Chondrocyte (in vitro differentiated cells): ENCODE measurements around the gene MICB. TPM values are rescaled to one million over a fixed set of nuclear protein-coding genes. Genes with fewer than 3 reads are reported as not detected.

Experiments used
- DNase-seq: peaks from one replicate; pipeline ENCODE4 v3.0.0; 2021; ENCODE audit warnings: mixed read lengths, low spot score
- H3K27ac Mint-ChIP-seq: one replicate; pipeline ENCODE4 v1.8.0; 2021; ENCODE audit warnings: mild to moderate bottlenecking, moderate library complexity, mixed read lengths; ENCODE audit not compliant: unreplicated experiment
- H3K27me3 Mint-ChIP-seq: 2 replicates; pipeline ENCODE4 v1.8.0; 2021; ENCODE audit warnings: low read depth, mixed read lengths
- H3K36me3 Mint-ChIP-seq: 2 replicates; pipeline ENCODE4 v1.8.0; 2021; ENCODE audit warnings: low read depth, mixed read lengths
- H3K4me1 Mint-ChIP-seq: 2 replicates; pipeline ENCODE4 v1.8.0; 2021; ENCODE audit warnings: low read depth, mild to moderate bottlenecking, mixed read lengths
- H3K4me3 Mint-ChIP-seq: one replicate; pipeline ENCODE4 v1.8.0; 2021; ENCODE audit warnings: mild to moderate bottlenecking, moderate library complexity, mixed read lengths; ENCODE audit not compliant: unreplicated experiment
- H3K9me3 Mint-ChIP-seq: 2 replicates; pipeline ENCODE4 v1.8.0; 2021; ENCODE audit warnings: low read depth, mixed read lengths
- total RNA-seq: library from RNA; stranded (reverse); gene quantifications from 3 replicates; pipeline ENCODE4 v1.2.1, GENCODE V29; 2021
- TF ChIP-seq, protein P1 (sequence below): fragments of 200-600 bp; sonication (generic); IDR thresholded peaks from 2 replicates; pipeline ENCODE4 v1.5.0; 2021; ENCODE audit warnings: antibody characterized with exemption, mild to moderate bottlenecking, moderate library complexity

MICB gene
- total RNA-seq, 1 donor from 2014 or later, result 7.8 TPM

DNA sequence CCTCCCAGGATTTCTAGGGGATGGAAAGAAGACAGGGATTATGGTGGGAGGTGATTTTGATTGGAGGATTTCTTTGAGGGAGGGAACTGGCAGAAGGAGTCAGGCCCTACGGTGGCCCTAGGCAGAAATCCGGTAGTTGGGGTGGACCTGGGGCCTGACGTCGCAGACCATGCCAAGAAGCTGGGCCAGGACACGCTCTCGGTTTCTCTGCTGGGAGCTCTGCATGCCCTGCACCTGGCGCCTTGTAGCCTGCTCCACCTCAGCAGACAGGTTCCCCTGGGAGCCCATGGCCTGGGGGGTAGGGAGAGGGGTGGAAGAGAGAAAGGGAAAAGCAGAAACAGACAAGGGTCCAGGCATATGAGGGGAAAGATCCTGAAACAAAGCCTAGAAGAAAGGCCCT is 47.3 kb downstream of the MICB start:
- Mint-ChIP-seq H3K36me3 (peaks cover 4% of the 10 kb centered on the region), H3K9me3 (no peaks in the 10 kb centered on the region), H3K27me3 (no peaks in the 10 kb centered on the region), H3K4me3 (no peak overlapping the region), H3K27ac (no peak overlapping the region), H3K4me1 (peaks cover 52% of the 10 kb centered on the region)
- TF ChIP-seq, protein P1, sequence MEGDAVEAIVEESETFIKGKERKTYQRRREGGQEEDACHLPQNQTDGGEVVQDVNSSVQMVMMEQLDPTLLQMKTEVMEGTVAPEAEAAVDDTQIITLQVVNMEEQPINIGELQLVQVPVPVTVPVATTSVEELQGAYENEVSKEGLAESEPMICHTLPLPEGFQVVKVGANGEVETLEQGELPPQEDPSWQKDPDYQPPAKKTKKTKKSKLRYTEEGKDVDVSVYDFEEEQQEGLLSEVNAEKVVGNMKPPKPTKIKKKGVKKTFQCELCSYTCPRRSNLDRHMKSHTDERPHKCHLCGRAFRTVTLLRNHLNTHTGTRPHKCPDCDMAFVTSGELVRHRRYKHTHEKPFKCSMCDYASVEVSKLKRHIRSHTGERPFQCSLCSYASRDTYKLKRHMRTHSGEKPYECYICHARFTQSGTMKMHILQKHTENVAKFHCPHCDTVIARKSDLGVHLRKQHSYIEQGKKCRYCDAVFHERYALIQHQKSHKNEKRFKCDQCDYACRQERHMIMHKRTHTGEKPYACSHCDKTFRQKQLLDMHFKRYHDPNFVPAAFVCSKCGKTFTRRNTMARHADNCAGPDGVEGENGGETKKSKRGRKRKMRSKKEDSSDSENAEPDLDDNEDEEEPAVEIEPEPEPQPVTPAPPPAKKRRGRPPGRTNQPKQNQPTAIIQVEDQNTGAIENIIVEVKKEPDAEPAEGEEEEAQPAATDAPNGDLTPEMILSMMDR, result no peak
- DNase-seq, result no peak

DNA sequence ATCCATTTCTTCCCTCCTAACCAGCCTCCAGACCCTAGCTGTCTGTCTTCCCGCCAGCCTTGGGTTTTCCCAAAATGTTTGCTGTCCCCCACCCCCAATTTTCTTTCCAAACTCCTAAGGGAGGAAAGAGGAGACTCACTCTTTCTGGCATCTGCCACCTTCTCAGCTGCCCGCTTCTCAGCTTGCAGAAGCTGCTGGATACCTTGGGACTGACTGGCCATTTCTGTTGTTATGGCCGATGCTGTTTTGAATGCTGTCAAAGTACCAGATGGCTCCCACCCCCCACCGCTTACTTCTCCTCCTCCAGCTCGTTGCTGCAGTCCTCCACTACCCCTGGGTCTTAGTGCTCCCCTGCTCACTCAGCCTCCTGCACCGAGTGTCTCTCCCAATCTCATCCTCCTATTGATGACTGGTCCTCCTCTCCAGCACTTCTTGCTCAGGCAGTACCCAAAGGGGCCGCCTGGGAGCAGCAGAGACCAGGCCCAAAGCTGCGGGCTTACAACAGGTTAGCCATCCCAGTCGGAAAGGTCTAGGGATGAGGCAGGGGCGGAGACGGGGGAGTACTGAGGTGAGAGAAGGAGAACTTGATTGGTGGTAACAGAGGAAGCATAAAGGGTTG is 48.5 kb downstream of the MICB start, which contains the start of gene ATP6V1G2:
TSS of gene ATP6V1G2 (minus strand) at position 270 of the 619 bp plus-strand sequence. CDS start at position 221, 49 bp downstream.
- Mint-ChIP-seq H3K9me3 (no peaks in the 10 kb centered on the region), H3K27ac (peak within 1 kb of the TSS; percentile 97), H3K36me3 (peaks cover 4% of the 10 kb centered on the region), H3K4me1 (peaks cover 52% of the 10 kb centered on the region), H3K27me3 (no peaks in the 10 kb centered on the region), H3K4me3 (peak within 1 kb of the TSS; percentile 97)
- no peak for DNase-seq
- TF ChIP-seq, protein P1, result peak; percentile 95

DNA sequence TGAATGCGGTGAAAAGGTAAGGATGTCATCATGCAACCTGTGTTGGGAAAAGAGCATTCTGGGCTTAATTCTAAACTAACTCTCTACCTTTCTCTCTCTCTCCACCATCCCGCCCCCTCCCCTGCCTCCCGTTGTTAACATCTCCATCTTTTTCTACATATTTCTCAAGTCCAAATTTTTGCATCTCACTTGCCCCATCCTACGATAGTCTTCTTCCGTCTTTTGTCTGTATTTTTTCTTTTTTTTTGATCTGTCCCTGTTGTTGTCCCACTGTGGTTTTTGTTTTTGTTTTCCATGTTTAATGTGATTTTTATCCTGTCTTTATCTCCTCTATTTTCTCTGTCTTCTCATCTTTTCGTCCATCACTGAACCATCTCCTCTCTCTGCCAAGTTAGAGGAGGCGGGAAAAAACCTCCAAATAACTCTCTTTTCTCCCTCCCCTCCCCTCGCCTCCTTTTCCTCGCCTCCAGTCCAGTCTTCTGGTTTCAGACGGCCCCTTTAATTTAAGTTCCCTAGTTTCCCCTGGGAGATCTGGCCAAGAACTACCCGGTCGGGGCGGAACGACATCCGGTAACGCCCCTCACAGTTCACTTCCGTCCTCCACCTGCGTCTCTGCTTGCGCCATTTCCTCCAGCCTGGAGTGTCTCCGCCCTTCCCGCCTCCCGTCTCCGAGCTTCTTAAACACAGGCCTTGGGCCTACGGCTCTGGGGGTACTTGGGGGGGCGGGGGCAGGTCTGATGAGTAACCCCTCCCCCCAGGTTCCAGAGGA is 49.2 kb downstream of the MICB start, which contains the start of gene NFKBIL1:
TSS of gene NFKBIL1 (plus strand) at position 651 of the 769 bp plus-strand sequence. CDS start at position 738, 87 bp downstream.
- DNase-seq, result peak; percentile 97
- peaks cover 5% of the 10 kb centered on the region for H3K36me3 Mint-ChIP-seq
- no peaks in the 10 kb centered on the region for H3K27me3 Mint-ChIP-seq
- H3K4me3 Mint-ChIP-seq, result peak within 1 kb of the TSS; percentile 97
- TF ChIP-seq, protein P1, result peak; percentile 52
- peaks cover 52% of the 10 kb centered on the region for H3K4me1 Mint-ChIP-seq
- peak within 1 kb of the TSS; percentile 97 for H3K27ac Mint-ChIP-seq
- H3K9me3 Mint-ChIP-seq, result no peaks in the 10 kb centered on the region

DNA sequence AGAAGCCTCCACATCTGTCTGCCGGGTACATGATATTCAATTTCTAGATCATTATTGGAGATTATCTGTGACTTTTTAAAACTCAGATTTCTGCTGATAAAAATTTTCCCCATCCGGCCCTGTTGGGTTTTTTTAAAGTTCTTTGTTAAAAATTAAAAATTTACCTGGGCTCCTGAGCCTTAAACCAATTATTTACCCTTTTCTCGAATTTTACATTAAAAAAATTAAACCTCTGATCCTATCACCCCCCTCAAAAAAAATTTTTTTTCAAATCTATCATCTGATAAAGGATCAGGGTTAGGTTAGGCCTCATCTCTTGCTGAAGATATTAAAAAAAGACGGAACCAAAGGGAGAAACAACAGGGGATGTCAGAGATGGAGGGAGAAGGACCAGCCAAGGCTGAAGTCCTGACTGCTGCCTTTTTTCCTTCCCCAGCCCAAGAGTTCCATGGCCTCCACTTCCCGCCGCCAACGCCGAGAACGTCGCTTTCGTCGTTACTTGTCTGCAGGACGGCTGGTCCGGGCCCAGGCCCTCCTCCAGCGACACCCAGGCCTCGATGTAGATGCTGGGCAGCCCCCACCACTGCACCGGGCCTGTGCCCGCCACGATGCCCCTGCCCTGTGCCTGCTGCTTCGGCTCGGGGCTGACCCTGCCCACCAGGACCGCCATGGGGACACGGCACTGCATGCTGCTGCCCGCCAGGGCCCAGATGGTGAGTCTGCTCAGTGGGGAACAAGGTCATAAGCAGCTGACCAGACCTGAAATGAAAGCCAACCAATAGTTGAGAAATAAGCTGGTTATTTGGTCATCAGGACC is 50.0 kb downstream of the MICB start:
- Mint-ChIP-seq H3K9me3 (no peaks in the 10 kb centered on the region), H3K4me3 (peak overlapping the region; percentile 97), H3K4me1 (peaks cover 45% of the 10 kb centered on the region), H3K27me3 (no peaks in the 10 kb centered on the region), H3K27ac (peak overlapping the region; percentile 97), H3K36me3 (peaks cover 5% of the 10 kb centered on the region)
- TF ChIP-seq, protein P1, result no peak
- no peak for DNase-seq

DNA sequence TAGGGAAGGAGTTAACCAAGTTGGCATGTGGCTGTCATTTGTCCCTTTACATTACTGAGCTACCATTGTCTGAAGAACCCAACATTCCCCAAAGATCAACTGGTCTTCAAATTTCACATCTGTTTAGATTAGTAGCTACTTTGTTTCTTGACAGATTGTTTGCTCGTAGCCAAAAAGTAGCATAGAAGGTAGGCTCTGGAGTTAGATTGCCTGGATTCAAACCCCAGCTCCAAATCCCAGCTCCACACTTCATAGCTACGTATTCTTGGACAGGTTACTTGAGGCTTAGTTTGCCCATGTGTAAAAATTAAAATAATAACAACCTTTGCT is 50.6 kb downstream of the MICB start:
- TF ChIP-seq, protein P1, result no peak
- DNase-seq, result no peak
- H3K36me3 Mint-ChIP-seq, result peaks cover 6% of the 10 kb centered on the region
- no peak overlapping the region for H3K27ac Mint-ChIP-seq
- H3K27me3 Mint-ChIP-seq, result no peaks in the 10 kb centered on the region
- peaks cover 41% of the 10 kb centered on the region for H3K4me1 Mint-ChIP-seq
- peak overlapping the region; percentile 97 for H3K4me3 Mint-ChIP-seq
- H3K9me3 Mint-ChIP-seq, result no peaks in the 10 kb centered on the region
